Neural crest cell (in vitro differentiated cells): ENCODE measurements around the gene STRN3. TPM values are rescaled to one million over a fixed set of nuclear protein-coding genes. Genes with fewer than 3 reads are reported as not detected.

Experiments used
- DNase-seq: peaks from one replicate; pipeline ENCODE4 v3.0.0; 2021; ENCODE audit warnings: low read depth, mixed read lengths, low spot score
- H3K27ac Mint-ChIP-seq: one replicate; pipeline ENCODE4 v1.8.0; 2021; ENCODE audit warnings: mild to moderate bottlenecking, mixed read lengths; ENCODE audit not compliant: unreplicated experiment
- H3K27me3 Mint-ChIP-seq: 2 replicates; pipeline ENCODE4 v1.8.0; 2021; ENCODE audit warnings: low read depth, mild to moderate bottlenecking, mixed read lengths
- H3K36me3 Mint-ChIP-seq: 2 replicates; pipeline ENCODE4 v1.8.0; 2021; ENCODE audit warnings: low read depth, mild to moderate bottlenecking, mixed read lengths
- H3K4me1 Mint-ChIP-seq: 2 replicates; pipeline ENCODE4 v1.8.0; 2021; ENCODE audit warnings: mixed read lengths
- H3K4me3 Mint-ChIP-seq: one replicate; pipeline ENCODE4 v1.8.0; 2021; ENCODE audit warnings: mild to moderate bottlenecking, mixed read lengths
- H3K9me3 Mint-ChIP-seq: 2 replicates; pipeline ENCODE4 v1.8.0; 2021; ENCODE audit warnings: mixed read lengths
- CTCF ChIP-seq: fragments of 200-600 bp; sonication (generic); conservative IDR thresholded peaks from 2 replicates; pipeline ENCODE4 v1.5.0; 2021; ENCODE audit warnings: antibody characterized with exemption, mild to moderate bottlenecking
- total RNA-seq: library from RNA; stranded (reverse); gene quantifications from 2 replicates; pipeline ENCODE4 v1.2.1, GENCODE V29; 2021

STRN3 gene
- total RNA-seq, 1 donor from 2014 or later = 37.8 TPM

- no peaks in the 10 kb centered on the region for H3K9me3 Mint-ChIP-seq
- no peak for DNase-seq
- H3K36me3 Mint-ChIP-seq = no peaks in the 10 kb centered on the region
- TF ChIP-seq CTCF = no peak
- H3K4me1 Mint-ChIP-seq = no peaks in the 10 kb centered on the region
- H3K27me3 Mint-ChIP-seq = peaks cover 2% of the 10 kb centered on the region
- H3K27ac Mint-ChIP-seq = no peak overlapping the region
- H3K4me3 Mint-ChIP-seq = no peak overlapping the region
These were observed 170.7 kb downstream of the STRN3 start for GRCh38 chr14:30855345-30856037.

GRCh38 chr14:30854492-30854891 is 171.7 kb downstream of the STRN3 start:
- no peak for TF ChIP-seq CTCF
- Mint-ChIP-seq H3K4me1 (no peaks in the 10 kb centered on the region), H3K27me3 (peaks cover 3% of the 10 kb centered on the region), H3K27ac (no peak overlapping the region), H3K4me3 (no peak overlapping the region), H3K9me3 (no peaks in the 10 kb centered on the region), H3K36me3 (no peaks in the 10 kb centered on the region)
- DNase-seq = no peak

GRCh38 chr14:30853946-30854345 is 172.2 kb downstream of the STRN3 start:
- Mint-ChIP-seq H3K9me3 (no peaks in the 10 kb centered on the region), H3K27ac (no peak overlapping the region), H3K4me1 (no peaks in the 10 kb centered on the region), H3K4me3 (no peak overlapping the region), H3K36me3 (no peaks in the 10 kb centered on the region), H3K27me3 (peaks cover 9% of the 10 kb centered on the region)
- TF ChIP-seq CTCF = no peak
- no peak for DNase-seq

GRCh38 chr14:30849983-30850382 is 176.2 kb downstream of the STRN3 start:
- H3K36me3 Mint-ChIP-seq = no peaks in the 10 kb centered on the region
- peaks cover 26% of the 10 kb centered on the region for H3K27me3 Mint-ChIP-seq
- no peak for DNase-seq
- no peak overlapping the region for H3K4me3 Mint-ChIP-seq
- no peak for TF ChIP-seq CTCF
- no peaks in the 10 kb centered on the region for H3K4me1 Mint-ChIP-seq
- H3K9me3 Mint-ChIP-seq = no peaks in the 10 kb centered on the region
- no peak overlapping the region for H3K27ac Mint-ChIP-seq

GRCh38 chr14:30849354-30849753 is 176.8 kb downstream of the STRN3 start:
- DNase-seq = no peak
- no peaks in the 10 kb centered on the region for H3K36me3 Mint-ChIP-seq
- H3K9me3 Mint-ChIP-seq = no peaks in the 10 kb centered on the region
- no peak for TF ChIP-seq CTCF
- H3K4me1 Mint-ChIP-seq = no peaks in the 10 kb centered on the region
- peaks cover 27% of the 10 kb centered on the region for H3K27me3 Mint-ChIP-seq
- no peak overlapping the region for H3K27ac Mint-ChIP-seq
- no peak overlapping the region for H3K4me3 Mint-ChIP-seq
